OCI-LY7 (cell line): ENCODE results near the gene PTPRJ. TPM values are rescaled to one million over a fixed set of nuclear protein-coding genes. Genes with fewer than 3 reads are reported as not detected.

Source experiments
- BruUV-seq: library from RNA; stranded (reverse); fragments of 400-500 nt; replicated peaks from 2 replicates; lab custom pipeline; 2021; lab: Mats Ljungman, UMichigan
- CTCF ChIA-PET: fragments of 300-600 bp; sonication (Branson Sonifier 250); formaldehyde crosslinking; loops from one replicate; lab custom pipeline; 2022; ENCODE audit warnings: antibody characterized with exemption; ENCODE audit not compliant: unreplicated experiment; lab: Charles Lee
- POLR2A ChIA-PET: fragments of 300-600 bp; sonication (Branson Sonifier 250); formaldehyde crosslinking; loops from one replicate; lab custom pipeline; 2022; ENCODE audit warnings: antibody characterized with exemption; lab: Charles Lee
- DNase-seq: peaks from one replicate; pipeline ENCODE4 v3.0.0-alpha.2; 2015; ENCODE audit warnings: low spot score
- H2AFZ ChIP-seq: fragments of 200-600 bp; sonication (generic), shearing (Covaris generic); 2 replicates; pipeline ENCODE4 v1.6.1; 2014; ENCODE audit warnings: mild to moderate bottlenecking, antibody characterized with exemption, low read length, moderate library complexity
- H3K27ac ChIP-seq: fragments of 200-600 bp; sonication (generic); 2 replicates; pipeline ENCODE4 v1.5.1; 2014; ENCODE audit warnings: mixed run types, low read depth, mild to moderate bottlenecking, moderate library complexity, low read length, inconsistent platforms; ENCODE audit not compliant: poor library complexity, severe bottlenecking
- H3K36me3 ChIP-seq: fragments of 200-600 bp; sonication (generic); 2 replicates; pipeline ENCODE4 v1.6.1; 2014; ENCODE audit warnings: mild to moderate bottlenecking, antibody characterized with exemption, low read length, moderate library complexity, mixed read lengths; ENCODE audit not compliant: insufficient read depth
- H3K4me1 ChIP-seq: fragments of 200-600 bp; sonication (generic); 2 replicates; pipeline ENCODE4 v1.5.1; 2014; ENCODE audit warnings: mild to moderate bottlenecking, low read length; ENCODE audit not compliant: insufficient read depth, poor library complexity, severe bottlenecking
- H3K4me2 ChIP-seq: fragments of 200-600 bp; sonication (generic); 2 replicates; pipeline ENCODE4 v1.6.1; 2014; ENCODE audit warnings: mild to moderate bottlenecking, low read length
- H3K4me3 ChIP-seq: fragments of 200-600 bp; sonication (generic); 2 replicates; pipeline ENCODE4 v1.5.1; 2014; ENCODE audit warnings: mild to moderate bottlenecking, low read depth, low read length; ENCODE audit not compliant: poor library complexity, severe bottlenecking
- H3K79me2 ChIP-seq: fragments of 200-600 bp; sonication (generic); 2 replicates; pipeline ENCODE4 v1.6.1; 2016; ENCODE audit warnings: low read depth, mild to moderate bottlenecking, low read length, moderate library complexity, mixed read lengths; ENCODE audit not compliant: insufficient read depth
- H3K9me2 ChIP-seq: fragments of 200-600 bp; sonication (generic); 2 replicates; pipeline ENCODE4 v1.6.1; 2016; ENCODE audit warnings: mild to moderate bottlenecking, low read length, mixed read lengths; ENCODE audit not compliant: insufficient read depth
- H3K9me3 ChIP-seq: fragments of 200-600 bp; sonication (generic); 2 replicates; pipeline ENCODE4 v1.6.1; 2014; ENCODE audit warnings: mild to moderate bottlenecking, mixed run types, low read length, mixed read lengths
- H4K20me1 ChIP-seq: fragments of 200-600 bp; sonication (generic); 2 replicates; pipeline ENCODE4 v1.6.1; 2014; ENCODE audit warnings: mild to moderate bottlenecking, antibody characterized with exemption, low read length, moderate library complexity, mixed read lengths; ENCODE audit not compliant: insufficient read depth
- CTCF ChIP-seq: fragments of 200-600 bp; sonication (generic); conservative IDR thresholded peaks from 2 replicates; pipeline ENCODE4 v1.5.1; 2014; ENCODE audit warnings: mild to moderate bottlenecking, antibody characterized with exemption, low read length, moderate library complexity, mixed read lengths
- EZH2phosphoT487 ChIP-seq: fragments of 200-600 bp; sonication (generic); IDR thresholded peaks from 2 replicates; pipeline ENCODE4 v1.6.1; 2018; ENCODE audit warnings: low read depth, borderline replicate concordance, mild to moderate bottlenecking, mixed run types, antibody characterized with exemption, low read length, moderate library complexity, mixed read lengths
- intact Hi-C: fragments of 100-400 bp; cut with micrococcal nuclease; formaldehyde crosslinking; loops from one replicate; pipeline ENCODE4 v1.10.0; 2022; ENCODE audit not compliant: unreplicated experiment
- total RNA-seq, 2 experiments: library from RNA; depleted of rRNA in 1 of 2; stranded (reverse); fragments of >200 nt in 1 of 2; shearing (Covaris generic) in 1 of 2; gene quantifications; 2 replicates each; pipeline ENCODE4 v1.2.3, GENCODE V29; 2014 to 2022

The PTPRJ gene
- total RNA-seq, 2 experiments from 2014 or later, result 5.4 to 28.3 TPM

GRCh38 chr11:48011798-48012391, 31.5 kb downstream of the PTPRJ start:
- H3K79me2 ChIP-seq, result 0 out of 2 replicates have a peak, but pooled peaks cover 4% of the 10 kb centered on the region
- H3K4me3 ChIP-seq, result no peak overlapping the region
- no peaks in the 10 kb centered on the region for H3K9me2 ChIP-seq
- BruUV-seq, result no TSS peak
- no peak for DNase-seq
- H3K36me3 ChIP-seq, result no peaks in the 10 kb centered on the region
- ChIA-PET CTCF (no interaction called here), POLR2A (interaction anchor here (0.9 to 2.9 kb wide), 4 partner anchors 8 to 63 kb away, joined by 3 to 23 read pairs (median 7); no protein-coding TSS in a partner anchor)
- H4K20me1 ChIP-seq, result no peaks in the 10 kb centered on the region
- H2AFZ ChIP-seq, result no peak overlapping the region
- H3K27ac ChIP-seq, result no peak overlapping the region
- peak overlapping the region; percentile 66; the same call in 1 of the 2 replicates for H3K4me2 ChIP-seq
- TF ChIP-seq EZH2phosphoT487 (no peak), CTCF (no peak)
- no peaks in the 10 kb centered on the region for H3K9me3 ChIP-seq
- intact Hi-C loops, result loop anchor here (10.0 kb wide), 1 partner anchor 247 kb away; the partner anchor contains the start of gene FNBP4
- peaks cover 68% of the 10 kb centered on the region for H3K4me1 ChIP-seq

GRCh38 chr11:48013269-48013901, 33.0 kb downstream of the PTPRJ start:
- intact Hi-C loops, result loop anchor here (10.0 kb wide), 1 partner anchor 249 kb away; the partner anchor contains the start of gene FNBP4
- ChIA-PET CTCF (interaction anchor here (0.6 to 3.3 kb wide), 5 partner anchors 8 to 43 kb away, joined by 3 to 9 read pairs (median 3); no protein-coding TSS in a partner anchor), POLR2A (interaction anchor here (0.6 to 3.3 kb wide), 8 partner anchors 9 to 106 kb away, joined by 3 to 28 read pairs (median 8); no protein-coding TSS in a partner anchor)
- Histone ChIP-seq H3K4me1 (peaks cover 77% of the 10 kb centered on the region), H3K27ac (peak overlapping the region; percentile 55), H3K4me3 (peak overlapping the region; percentile 8), H3K36me3 (no peaks in the 10 kb centered on the region), H3K9me2 (no peaks in the 10 kb centered on the region), H3K79me2 (0 out of 2 replicates have a peak, but pooled peaks cover 10% of the 10 kb centered on the region), H3K4me2 (peak overlapping the region; percentile 66), H3K9me3 (no peaks in the 10 kb centered on the region), H2AFZ (peak overlapping the region; percentile 51; the same call in 1 of the 2 replicates), H4K20me1 (no peaks in the 10 kb centered on the region)
- BruUV-seq, result no TSS peak
- peak; percentile 81 for DNase-seq
- TF ChIP-seq EZH2phosphoT487, result no peak

- no peak overlapping the region for H3K4me2 ChIP-seq
- ChIA-PET POLR2A (interaction anchor here (1.0 to 3.3 kb wide), 7 partner anchors 8 to 94 kb away, joined by 3 to 28 read pairs (median 6); no protein-coding TSS in a partner anchor), CTCF (interaction anchor here (1.4 to 3.3 kb wide), 3 partner anchors 9 to 93 kb away, joined by 3 to 9 read pairs (median 4); no protein-coding TSS in a partner anchor)
- H3K79me2 ChIP-seq, result 0 out of 2 replicates have a peak, but pooled peaks cover 11% of the 10 kb centered on the region
- no peaks in the 10 kb centered on the region for H3K9me2 ChIP-seq
- no peaks in the 10 kb centered on the region for H3K36me3 ChIP-seq
- intact Hi-C loops, result loop anchor here (5.0 to 10.0 kb wide), 2 partner anchors 163 to 250 kb away; partner anchors contain the start of gene FNBP4
- H3K4me3 ChIP-seq, result no peak overlapping the region
- H3K4me1 ChIP-seq, result peaks cover 92% of the 10 kb centered on the region
- H2AFZ ChIP-seq, result no peak overlapping the region
- H4K20me1 ChIP-seq, result no peaks in the 10 kb centered on the region
- TF ChIP-seq CTCF (no peak), EZH2phosphoT487 (no peak)
- no peaks in the 10 kb centered on the region for H3K9me3 ChIP-seq
- no peak overlapping the region for H3K27ac ChIP-seq
- DNase-seq, result no peak
- BruUV-seq, result no TSS peak
Observed at GRCh38 chr11:48014917-48015316, 34.6 kb downstream of the PTPRJ start.
